ENCODE data around the gene CDH3. TPM values are rescaled to one million over a fixed set of nuclear protein-coding genes. Genes with fewer than 3 reads are reported as not detected.

CDH3 gene
- total RNA-seq (2022; extraction: Qiagen RNA extraction) = 0.17 to 0.51 TPM (median 0.28 TPM) in 5 replicates

DNA sequence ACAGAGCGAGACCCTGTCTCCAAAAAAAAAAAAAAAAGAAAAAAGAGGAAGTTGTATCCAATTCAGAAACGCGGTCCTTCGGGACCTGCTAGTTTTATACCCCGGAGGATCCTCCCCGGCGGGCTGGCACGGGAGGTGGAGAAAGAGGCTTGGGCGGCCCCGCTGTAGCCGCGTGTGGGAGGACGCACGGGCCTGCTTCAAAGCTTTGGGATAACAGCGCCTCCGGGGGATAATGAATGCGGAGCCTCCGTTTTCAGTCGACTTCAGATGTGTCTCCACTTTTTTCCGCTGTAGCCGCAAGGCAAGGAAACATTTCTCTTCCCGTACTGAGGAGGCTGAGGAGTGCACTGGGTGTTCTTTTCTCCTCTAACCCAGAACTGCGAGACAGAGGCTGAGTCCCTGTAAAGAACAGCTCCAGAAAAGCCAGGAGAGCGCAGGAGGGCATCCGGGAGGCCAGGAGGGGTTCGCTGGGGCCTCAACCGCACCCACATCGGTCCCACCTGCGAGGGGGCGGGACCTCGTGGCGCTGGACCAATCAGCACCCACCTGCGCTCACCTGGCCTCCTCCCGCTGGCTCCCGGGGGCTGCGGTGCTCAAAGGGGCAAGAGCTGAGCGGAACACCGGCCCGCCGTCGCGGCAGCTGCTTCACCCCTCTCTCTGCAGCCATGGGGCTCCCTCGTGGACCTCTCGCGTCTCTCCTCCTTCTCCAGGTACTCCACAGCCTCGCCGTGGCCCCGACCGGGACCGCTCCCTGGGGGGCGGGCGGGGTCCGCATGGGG, at the start of gene CDH3:
Gene CDH3, plus strand, starts transcription at position 596 of the 779 bp plus-strand sequence. Its CDS starts 70 bp downstream, at position 666.

DNA sequence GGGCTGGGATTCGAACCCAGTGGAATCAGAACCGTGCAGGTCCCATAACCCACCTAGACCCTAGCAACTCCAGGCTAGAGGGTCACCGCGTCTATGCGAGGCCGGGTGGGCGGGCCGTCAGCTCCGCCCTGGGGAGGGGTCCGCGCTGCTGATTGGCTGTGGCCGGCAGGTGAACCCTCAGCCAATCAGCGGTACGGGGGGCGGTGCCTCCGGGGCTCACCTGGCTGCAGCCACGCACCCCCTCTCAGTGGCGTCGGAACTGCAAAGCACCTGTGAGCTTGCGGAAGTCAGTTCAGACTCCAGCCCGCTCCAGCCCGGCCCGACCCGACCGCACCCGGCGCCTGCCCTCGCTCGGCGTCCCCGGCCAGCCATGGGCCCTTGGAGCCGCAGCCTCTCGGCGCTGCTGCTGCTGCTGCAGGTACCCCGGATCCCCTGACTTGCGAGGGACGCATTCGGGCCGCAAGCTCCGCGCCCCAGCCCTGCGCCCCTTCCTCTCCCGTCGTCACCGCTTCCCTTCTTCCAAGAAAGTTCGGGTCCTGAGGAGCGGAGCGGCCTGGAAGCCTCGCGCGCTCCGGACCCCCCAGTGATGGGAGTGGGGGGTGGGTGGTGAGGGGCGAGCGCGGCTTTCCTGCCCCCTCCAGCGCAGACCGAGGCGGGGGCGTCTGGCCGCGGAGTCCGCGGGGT, 92.1 kb downstream of the CDH3 start, which contains the start of gene CDH1:
Gene CDH1, plus strand, starts transcription at position 247 of the 684 bp plus-strand sequence. Its CDS starts 124 bp downstream, at position 371.

Other genes starting within 250 kb of the CDH3 start
- gene SMPD3, start 196.8 kb upstream of the CDH3 start, total RNA-seq (2022; extraction: Qiagen RNA extraction) = 0.06 to 0.18 TPM (median 0.14 TPM) in 5 replicates
- 6.9 to 10.9 TPM (median 10.1 TPM) in 5 replicates for gene ZFP90, start 106.0 kb upstream of the CDH3 start, total RNA-seq (2022; extraction: Qiagen RNA extraction)
- gene CDH1, start 92.0 kb downstream of the CDH3 start, total RNA-seq (2022; extraction: Qiagen RNA extraction) = 3.5 to 6.4 TPM (median 5.4 TPM) in 5 replicates
- 6.0 to 8.2 TPM (median 7.1 TPM) in 5 replicates for gene TANGO6, start 198.2 kb downstream of the CDH3 start, total RNA-seq (2022; extraction: Qiagen RNA extraction)

Data from A549 treated with dexamethasone at 1 μM for 4 hours (cell line).